Sigmoid colon (tissue), 4 donors: ENCODE measurements around the gene STARD13.

Experiments used
- EP300 ChIP-seq, 4 donors: sonication (generic); formaldehyde crosslinking; IDR thresholded peaks; one replicate each; pipeline ENCODE4 v1.6.1; 2017; ENCODE audit warnings: antibody characterized with exemption in 4 of 4
- POLR2A ChIP-seq, 2 donors: fragments of 450-650 bp; IDR thresholded peaks; one replicate each; pipeline ENCODE4 v1.6.1; 2016; ENCODE audit warnings: antibody characterized with exemption in 2 of 2, mild to moderate bottlenecking in 2 of 2, moderate library complexity in 2 of 2
- TF ChIP-seq, protein P1 (sequence below), 4 experiments: fragments of 450-650 bp in 3 of 4; fragments of 200-600 bp in 1 of 4; IDR thresholded peaks; one replicate each; pipeline ENCODE4 v1.5.1; 2016 to 2019; ENCODE audit warnings: antibody characterized with exemption in 4 of 4, mild to moderate bottlenecking in 3 of 4, moderate library complexity in 2 of 4

DNA sequence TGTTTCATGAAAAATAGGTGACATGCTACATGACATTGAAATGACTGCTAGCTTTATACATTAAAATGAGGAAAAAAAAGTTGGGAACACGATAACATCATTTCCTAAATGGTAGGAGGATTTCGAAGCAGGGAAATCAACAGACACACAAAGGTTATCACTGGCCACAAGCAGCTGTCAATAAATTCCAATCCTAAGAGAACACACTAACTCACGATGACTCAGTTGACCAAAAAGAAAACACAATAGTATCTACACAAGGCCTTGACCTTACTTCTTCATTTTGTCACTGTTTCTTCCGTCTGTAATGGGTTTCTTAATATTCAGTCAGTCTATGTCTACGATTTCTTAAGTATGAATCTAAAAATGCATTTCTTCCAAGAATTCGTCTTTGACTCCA lies 36.5 kb downstream of the STARD13 start:
- TF ChIP-seq, protein P1, sequence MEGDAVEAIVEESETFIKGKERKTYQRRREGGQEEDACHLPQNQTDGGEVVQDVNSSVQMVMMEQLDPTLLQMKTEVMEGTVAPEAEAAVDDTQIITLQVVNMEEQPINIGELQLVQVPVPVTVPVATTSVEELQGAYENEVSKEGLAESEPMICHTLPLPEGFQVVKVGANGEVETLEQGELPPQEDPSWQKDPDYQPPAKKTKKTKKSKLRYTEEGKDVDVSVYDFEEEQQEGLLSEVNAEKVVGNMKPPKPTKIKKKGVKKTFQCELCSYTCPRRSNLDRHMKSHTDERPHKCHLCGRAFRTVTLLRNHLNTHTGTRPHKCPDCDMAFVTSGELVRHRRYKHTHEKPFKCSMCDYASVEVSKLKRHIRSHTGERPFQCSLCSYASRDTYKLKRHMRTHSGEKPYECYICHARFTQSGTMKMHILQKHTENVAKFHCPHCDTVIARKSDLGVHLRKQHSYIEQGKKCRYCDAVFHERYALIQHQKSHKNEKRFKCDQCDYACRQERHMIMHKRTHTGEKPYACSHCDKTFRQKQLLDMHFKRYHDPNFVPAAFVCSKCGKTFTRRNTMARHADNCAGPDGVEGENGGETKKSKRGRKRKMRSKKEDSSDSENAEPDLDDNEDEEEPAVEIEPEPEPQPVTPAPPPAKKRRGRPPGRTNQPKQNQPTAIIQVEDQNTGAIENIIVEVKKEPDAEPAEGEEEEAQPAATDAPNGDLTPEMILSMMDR (IDR thresholded peaks at IDR 0.05) = no peak
- TF ChIP-seq POLR2A (IDR thresholded peaks at IDR 0.05) (no peak), EP300 (IDR thresholded peaks at IDR 0.05) (no peak)
